ENCODE results near the gene MRPS15. TPM values are rescaled to one million over a fixed set of nuclear protein-coding genes. Genes with fewer than 3 reads are reported as not detected.
A peak's percentile ranks its signal among the peaks of the same experiment; 100 is the strongest.

MRPS15 gene
- total and polyA plus RNA-seq, 4 donors = 30.7 to 248 (median 94.2) TPM

DNA sequence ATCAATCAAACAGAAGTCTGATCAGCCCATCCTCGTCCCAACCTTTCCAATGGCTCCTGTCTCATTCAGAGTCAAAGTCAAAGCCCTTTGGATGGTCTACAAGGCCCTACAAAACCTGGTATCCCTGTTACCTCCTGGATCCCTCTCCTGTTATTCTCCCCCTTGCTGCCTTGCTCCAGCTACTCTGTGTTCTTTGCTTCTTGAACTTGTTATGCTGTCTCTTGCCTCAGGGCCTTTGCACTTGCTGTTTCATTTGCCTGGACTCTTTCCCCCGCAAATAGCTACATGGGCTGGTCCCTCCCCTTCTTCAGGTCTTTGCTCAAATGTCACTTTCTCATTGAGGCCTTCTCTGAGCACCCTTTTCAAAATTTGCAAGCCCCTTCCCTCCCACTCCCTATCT, 19.9 kb upstream of the MRPS15 start:
- no peak for ATAC-seq (ENCODE audit: insufficient read depth, low FRiP score)
- Histone ChIP-seq H3K4me1 (ENCODE audit: control insufficient read depth in 5 of 5, insufficient read depth in 5 of 5, low read length in 5 of 5) (peaks cover 0 to 19% (median 5%) of the 10 kb centered on the region in 5 donors), H3K36me3 (ENCODE audit: control insufficient read depth in 4 of 4, insufficient read depth in 4 of 4, low read length in 4 of 4) (no peaks in the 10 kb centered on the region), H3K27ac (ENCODE audit: low read depth in 1 of 2, low read length in 1 of 2) (no peak overlapping the region), H3K9ac (ENCODE audit: insufficient read depth in 1 of 2, low read length in 2 of 2) (no peak overlapping the region), H3K4me3 (no peak overlapping the region), H3K27me3 (ENCODE audit: control insufficient read depth in 3 of 3, insufficient read depth in 3 of 3, low read length in 2 of 3) (no peaks in the 10 kb centered on the region), H3K9me3 (ENCODE audit: control insufficient read depth in 4 of 4, insufficient read depth in 3 of 4, low read length in 3 of 4) (no peaks in the 10 kb centered on the region)
- 90% methylated on average over 2 of the region's 2 CpGs for WGBS, 2 donors
- DNase-seq = no peak
- TF ChIP-seq, protein P1, sequence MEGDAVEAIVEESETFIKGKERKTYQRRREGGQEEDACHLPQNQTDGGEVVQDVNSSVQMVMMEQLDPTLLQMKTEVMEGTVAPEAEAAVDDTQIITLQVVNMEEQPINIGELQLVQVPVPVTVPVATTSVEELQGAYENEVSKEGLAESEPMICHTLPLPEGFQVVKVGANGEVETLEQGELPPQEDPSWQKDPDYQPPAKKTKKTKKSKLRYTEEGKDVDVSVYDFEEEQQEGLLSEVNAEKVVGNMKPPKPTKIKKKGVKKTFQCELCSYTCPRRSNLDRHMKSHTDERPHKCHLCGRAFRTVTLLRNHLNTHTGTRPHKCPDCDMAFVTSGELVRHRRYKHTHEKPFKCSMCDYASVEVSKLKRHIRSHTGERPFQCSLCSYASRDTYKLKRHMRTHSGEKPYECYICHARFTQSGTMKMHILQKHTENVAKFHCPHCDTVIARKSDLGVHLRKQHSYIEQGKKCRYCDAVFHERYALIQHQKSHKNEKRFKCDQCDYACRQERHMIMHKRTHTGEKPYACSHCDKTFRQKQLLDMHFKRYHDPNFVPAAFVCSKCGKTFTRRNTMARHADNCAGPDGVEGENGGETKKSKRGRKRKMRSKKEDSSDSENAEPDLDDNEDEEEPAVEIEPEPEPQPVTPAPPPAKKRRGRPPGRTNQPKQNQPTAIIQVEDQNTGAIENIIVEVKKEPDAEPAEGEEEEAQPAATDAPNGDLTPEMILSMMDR (IDR thresholded peaks at IDR 0.05; ENCODE audit: control extremely low read depth, extremely low read depth) = no peak

DNA sequence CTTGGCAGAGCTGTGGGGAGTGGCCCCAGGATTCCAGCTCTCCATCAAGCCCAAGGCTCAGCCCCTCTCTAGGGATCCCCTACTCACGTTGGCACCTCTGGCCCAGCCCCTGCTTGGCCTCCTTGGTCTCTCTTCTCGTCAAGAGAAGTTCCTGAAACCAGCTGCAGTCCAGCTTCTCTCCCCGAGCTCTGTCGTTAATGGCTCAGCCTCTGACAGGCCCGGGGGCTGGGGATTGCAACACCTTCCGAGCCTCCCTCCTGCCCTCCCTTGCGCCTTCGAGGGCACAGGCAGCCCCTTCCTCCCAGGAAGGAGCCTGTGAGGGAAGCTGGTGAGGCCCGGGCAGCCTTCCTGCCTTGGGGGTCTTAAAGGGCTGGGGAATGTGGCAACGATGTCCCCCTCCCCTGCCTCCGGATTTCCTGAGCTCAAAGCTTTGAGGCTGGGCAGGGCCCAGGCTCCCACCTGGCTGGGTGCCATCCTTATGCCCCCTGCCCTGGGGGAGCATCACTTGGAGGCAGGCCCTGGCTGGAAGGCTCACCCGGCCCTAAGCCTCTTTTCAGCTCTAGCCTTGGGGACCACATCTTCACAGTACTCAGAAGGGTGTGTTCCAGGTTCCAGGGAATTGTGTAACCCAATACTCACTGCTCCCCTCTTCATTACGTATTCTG, 18.7 kb upstream of the MRPS15 start, which contains the start of gene CSF3R:
CSF3R (minus strand) TSS at position 190 of the 665 bp plus-strand sequence. CDS start 3,417 bp downstream, outside the sequence.
- Histone ChIP-seq H3K4me3 (peak within 1 kb of the TSS; percentile 34), H3K27me3 (ENCODE audit: control insufficient read depth in 3 of 3, insufficient read depth in 3 of 3, low read length in 2 of 3) (no peaks in the 10 kb centered on the region), H3K27ac (ENCODE audit: low read depth in 1 of 2, low read length in 1 of 2) (peak within 1 kb of the TSS in 1 of 2 donors; percentile 85), H3K36me3 (ENCODE audit: control insufficient read depth in 4 of 4, insufficient read depth in 4 of 4, low read length in 4 of 4) (no peaks in the 10 kb centered on the region), H3K9ac (ENCODE audit: insufficient read depth in 1 of 2, low read length in 2 of 2) (peak within 1 kb of the TSS in 1 of 2 donors; percentile 47), H3K9me3 (ENCODE audit: control insufficient read depth in 4 of 4, insufficient read depth in 3 of 4, low read length in 3 of 4) (no peaks in the 10 kb centered on the region), H3K4me1 (ENCODE audit: control insufficient read depth in 5 of 5, insufficient read depth in 5 of 5, low read length in 5 of 5) (peaks cover 0 to 19% (median 4%) of the 10 kb centered on the region in 5 donors)
- ATAC-seq (ENCODE audit: insufficient read depth, low FRiP score) (no peak), DNase-seq (peak; percentile 34 to 60 (median 42))
- 6 to 26% methylated on average over 13 of the region's 13 CpGs for WGBS, 2 donors
- TF ChIP-seq, protein P1 (IDR thresholded peaks at IDR 0.05; ENCODE audit: control extremely low read depth, extremely low read depth) = no peak

DNA sequence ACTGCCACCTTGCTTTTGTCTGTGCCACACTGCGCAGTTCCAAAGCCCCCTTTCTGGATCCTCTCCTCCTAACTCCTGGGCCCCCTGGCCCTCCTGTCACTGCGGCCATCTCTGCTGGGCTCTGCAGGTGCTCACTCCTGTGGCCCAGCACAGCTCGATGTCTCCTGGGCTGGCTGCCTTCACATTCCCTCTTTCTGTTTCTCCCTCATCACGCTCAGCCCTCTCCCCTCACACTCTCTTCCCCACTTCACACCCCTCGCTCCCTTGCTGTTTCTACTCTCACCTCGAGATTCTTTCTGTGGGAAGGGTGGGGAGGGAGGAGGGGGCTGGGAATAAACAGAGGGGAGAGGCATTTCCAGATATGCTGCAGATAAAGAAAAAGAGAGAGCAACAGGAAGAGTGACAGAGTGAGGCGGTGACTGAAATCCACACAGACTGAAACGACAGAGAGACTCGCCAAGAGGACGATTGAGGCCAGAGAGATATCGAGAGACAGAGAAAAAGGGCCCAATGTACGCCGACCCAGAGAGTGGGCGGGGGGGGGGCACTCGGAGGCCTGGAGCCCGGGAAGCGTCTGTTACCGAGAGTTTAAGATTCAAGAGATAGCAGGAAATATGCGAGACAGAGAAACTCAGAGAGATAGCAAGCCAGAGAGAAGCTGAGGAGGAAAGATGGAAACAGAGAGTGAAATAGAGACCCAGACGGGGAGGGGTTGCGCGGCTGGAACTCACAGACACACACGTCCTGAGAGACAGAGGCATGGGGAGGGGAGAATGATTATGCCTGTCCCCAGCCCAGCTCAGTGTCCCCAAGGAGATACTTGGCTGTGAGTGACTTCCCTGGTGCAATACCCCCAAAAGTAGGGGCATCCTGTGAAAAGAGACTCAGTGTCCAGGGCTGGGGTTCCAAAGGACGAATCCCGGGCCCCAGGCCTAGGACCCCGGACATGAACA, 17.9 kb upstream of the MRPS15 start:
- Histone ChIP-seq H3K9ac (ENCODE audit: insufficient read depth in 1 of 2, low read length in 2 of 2) (peak overlapping the region in 1 of 2 donors; percentile 47), H3K27ac (ENCODE audit: low read depth in 1 of 2, low read length in 1 of 2) (peak overlapping the region in 1 of 2 donors; percentile 85), H3K9me3 (ENCODE audit: control insufficient read depth in 4 of 4, insufficient read depth in 3 of 4, low read length in 3 of 4) (no peaks in the 10 kb centered on the region), H3K27me3 (ENCODE audit: control insufficient read depth in 3 of 3, insufficient read depth in 3 of 3, low read length in 2 of 3) (no peaks in the 10 kb centered on the region), H3K36me3 (ENCODE audit: control insufficient read depth in 4 of 4, insufficient read depth in 4 of 4, low read length in 4 of 4) (no peaks in the 10 kb centered on the region), H3K4me3 (peak overlapping the region; percentile 34), H3K4me1 (ENCODE audit: control insufficient read depth in 5 of 5, insufficient read depth in 5 of 5, low read length in 5 of 5) (peaks cover 0 to 19% (median 3%) of the 10 kb centered on the region in 5 donors)
- DNase-seq (peak in 1 of 3 donors; percentile 18), ATAC-seq (ENCODE audit: insufficient read depth, low FRiP score) (no peak)
- WGBS, 2 donors = 6 to 15% methylated on average over 26 of the region's 26 CpGs
- TF ChIP-seq, protein P1 (IDR thresholded peaks at IDR 0.05; ENCODE audit: control extremely low read depth, extremely low read depth) = no peak

All from lung (tissue), 12 donors.